Caco-2 (cell line): ENCODE measurements around the gene MAGI1. TPM values are rescaled to one million over a fixed set of nuclear protein-coding genes. Genes with fewer than 3 reads are reported as not detected.

Source experiments
- BruUV-seq: library from RNA; stranded (reverse); fragments of 400-500 nt; replicated peaks from 2 replicates; lab custom pipeline; 2021; lab: Mats Ljungman, UMichigan
- CTCF ChIA-PET: fragments of 300-600 bp; sonication (Branson Sonifier 250); formaldehyde crosslinking; loops from one replicate; lab custom pipeline; 2022; ENCODE audit warnings: antibody characterized with exemption; lab: Charles Lee
- POLR2A ChIA-PET: fragments of 300-600 bp; sonication (Branson Sonifier 250); formaldehyde crosslinking; loops from one replicate; lab custom pipeline; 2022; ENCODE audit warnings: antibody characterized with exemption; lab: Charles Lee
- DNase-seq, 2 experiments: peaks; one replicate each; pipeline versions ENCODE4 v3.0.0 to v3.0.0-alpha.2; 2020 to 2022
- H3K27me3 ChIP-seq: replicated peaks from 2 replicates; pipeline ENCODE4 v1.6.0; 2011; ENCODE audit warnings: low read length; ENCODE audit not compliant: control insufficient read depth, insufficient read depth
- H3K36me3 ChIP-seq: 2 replicates; pipeline ENCODE4 v1.5.1; 2011; ENCODE audit warnings: low read length; ENCODE audit not compliant: control insufficient read depth, insufficient read depth
- H3K4me1 ChIP-seq: fragments of 250-450 bp; sonication (Bioruptor Pico); 2 replicates; pipeline ENCODE4 v1.5.1; 2020; ENCODE audit warnings: mild to moderate bottlenecking
- H3K4me3 ChIP-seq: 2 replicates; pipeline ENCODE4 v1.5.1; 2011; ENCODE audit warnings: low read depth, mild to moderate bottlenecking, control low read depth, low read length
- H3K9me3 ChIP-seq: fragments of 250-450 bp; sonication (Bioruptor Pico); 2 replicates; pipeline ENCODE4 v1.5.1; 2020; ENCODE audit warnings: mild to moderate bottlenecking, moderate library complexity
- H3K27ac Mint-ChIP-seq: one replicate; pipeline ENCODE4 v1.8.0; 2022; ENCODE audit warnings: mixed read lengths; ENCODE audit not compliant: unreplicated experiment
- H3K27me3 Mint-ChIP-seq: one replicate; pipeline ENCODE4 v1.8.0; 2022; ENCODE audit warnings: mixed read lengths; ENCODE audit not compliant: insufficient read depth, unreplicated experiment
- H3K36me3 Mint-ChIP-seq: one replicate; pipeline ENCODE4 v1.8.0; 2022; ENCODE audit warnings: mild to moderate bottlenecking, mixed read lengths; ENCODE audit not compliant: insufficient read depth, unreplicated experiment
- H3K4me1 Mint-ChIP-seq: one replicate; pipeline ENCODE4 v1.8.0; 2022; ENCODE audit warnings: low read depth, mixed read lengths; ENCODE audit not compliant: unreplicated experiment
- H3K4me3 Mint-ChIP-seq: one replicate; pipeline ENCODE4 v1.8.0; 2022; ENCODE audit warnings: mild to moderate bottlenecking, moderate library complexity, mixed read lengths; ENCODE audit not compliant: unreplicated experiment
- H3K9me3 Mint-ChIP-seq: one replicate; pipeline ENCODE4 v1.8.0; 2022; ENCODE audit warnings: mixed read lengths; ENCODE audit not compliant: unreplicated experiment
- CTCF ChIP-seq, 2 experiments: fragments of 200-600 bp in 1 of 2; IDR thresholded peaks; 1 replicate in 1 of 2; 2 replicates in 1 of 2; pipeline versions ENCODE4 v1.5.1 to v1.8.0; 2011 to 2022; ENCODE audit warnings: antibody characterized with exemption in 1 of 2, control low read depth in 1 of 2, inconsistent platforms in 1 of 2, low read depth in 1 of 2, low read length in 1 of 2, mild to moderate bottlenecking in 1 of 2, moderate library complexity in 1 of 2; ENCODE audit not compliant: insufficient read depth in 1 of 2, severe bottlenecking in 1 of 2, unreplicated experiment in 1 of 2
- intact Hi-C: fragments of 100-400 bp; cut with micrococcal nuclease; formaldehyde crosslinking; loops from one replicate; pipeline ENCODE4 v1.10.0; 2022; ENCODE audit not compliant: unreplicated experiment
- total RNA-seq: library from RNA; stranded (reverse); gene quantifications from 2 replicates; pipeline ENCODE4 v1.2.3, GENCODE V29; 2022

MAGI1 gene
- total RNA-seq, 1 experiment from 2014 or later = 64.9 TPM

GRCh38 chr3:65960087-65960486, 78.6 kb downstream of the MAGI1 start:
- POLR2A ChIA-PET = no interaction called here
- no peak overlapping the region for H3K4me3 Mint-ChIP-seq
- H3K4me1 ChIP-seq = peaks cover 80% of the 10 kb centered on the region
- intact Hi-C loops = no loop called here
- peaks cover 1% of the 10 kb centered on the region; the same call in 1 of the 2 replicates for H3K36me3 ChIP-seq
- TF ChIP-seq CTCF (IDR thresholded peaks at IDR 0.05; ENCODE audit: insufficient read depth in 1 of 2, low read depth in 1 of 2, low read length in 1 of 2, severe bottlenecking in 1 of 2, unreplicated experiment in 1 of 2) = no peak
- no peak overlapping the region for H3K4me3 ChIP-seq
- no TSS peak for BruUV-seq
- no peaks in the 10 kb centered on the region for H3K27me3 ChIP-seq
- H3K27ac Mint-ChIP-seq = peak overlapping the region; percentile 91
- CTCF ChIA-PET = no interaction called here
- H3K9me3 Mint-ChIP-seq = no peaks in the 10 kb centered on the region
- no peak for DNase-seq
- peaks cover 30% of the 10 kb centered on the region for H3K36me3 Mint-ChIP-seq
- no peaks in the 10 kb centered on the region for H3K9me3 ChIP-seq
- peaks cover 62% of the 10 kb centered on the region for H3K4me1 Mint-ChIP-seq
- H3K27me3 Mint-ChIP-seq = no peaks in the 10 kb centered on the region

GRCh38 chr3:65958216-65958615, 80.5 kb downstream of the MAGI1 start:
- no peak for DNase-seq
- ChIA-PET POLR2A (no interaction called here), CTCF (no interaction called here)
- BruUV-seq = no TSS peak
- Histone ChIP-seq H3K36me3 (peaks cover 1% of the 10 kb centered on the region; the same call in 1 of the 2 replicates), H3K4me3 (no peak overlapping the region), H3K9me3 (no peaks in the 10 kb centered on the region), H3K27me3 (no peaks in the 10 kb centered on the region), H3K4me1 (peaks cover 79% of the 10 kb centered on the region)
- H3K9me3 Mint-ChIP-seq = no peaks in the 10 kb centered on the region
- H3K27me3 Mint-ChIP-seq = no peaks in the 10 kb centered on the region
- peaks cover 65% of the 10 kb centered on the region for H3K4me1 Mint-ChIP-seq
- H3K4me3 Mint-ChIP-seq = peak overlapping the region; percentile 30
- H3K36me3 Mint-ChIP-seq = peaks cover 40% of the 10 kb centered on the region
- no peak for TF ChIP-seq CTCF (IDR thresholded peaks at IDR 0.05; ENCODE audit: insufficient read depth in 1 of 2, low read depth in 1 of 2, low read length in 1 of 2, severe bottlenecking in 1 of 2, unreplicated experiment in 1 of 2)
- intact Hi-C loops = loop anchor here (10.0 kb wide), 1 partner anchor 177 kb away; no protein-coding TSS in a partner anchor
- H3K27ac Mint-ChIP-seq = peak overlapping the region; percentile 100

GRCh38 chr3:65955792-65956477, 82.8 kb downstream of the MAGI1 start:
- no peak for TF ChIP-seq CTCF (IDR thresholded peaks at IDR 0.05; ENCODE audit: insufficient read depth in 1 of 2, low read depth in 1 of 2, low read length in 1 of 2, severe bottlenecking in 1 of 2, unreplicated experiment in 1 of 2)
- ChIA-PET POLR2A (interaction anchor here (0.5 to 0.6 kb wide), 2 partner anchors 23 to 162 kb away, joined by 3 to 8 read pairs; no protein-coding TSS in a partner anchor), CTCF (interaction anchor here (0.7 kb wide), 1 partner anchor 81 kb away, joined by 3 read pairs; no protein-coding TSS in a partner anchor)
- Histone ChIP-seq H3K9me3 (no peaks in the 10 kb centered on the region), H3K4me1 (peaks cover 87% of the 10 kb centered on the region), H3K36me3 (peaks cover 1% of the 10 kb centered on the region; the same call in 1 of the 2 replicates), H3K4me3 (no peak overlapping the region), H3K27me3 (no peaks in the 10 kb centered on the region)
- intact Hi-C loops = loop anchor here (10.0 kb wide), 1 partner anchor 179 kb away; no protein-coding TSS in a partner anchor
- no peaks in the 10 kb centered on the region for H3K27me3 Mint-ChIP-seq
- peaks cover 43% of the 10 kb centered on the region for H3K36me3 Mint-ChIP-seq
- no peaks in the 10 kb centered on the region for H3K9me3 Mint-ChIP-seq
- peak overlapping the region; percentile 71 for H3K4me3 Mint-ChIP-seq
- peak overlapping the region; percentile 100 for H3K27ac Mint-ChIP-seq
- H3K4me1 Mint-ChIP-seq = peaks cover 56% of the 10 kb centered on the region
- DNase-seq = peak; percentile 73 to 77
- TSS peak; percentile 40 for BruUV-seq
